K562 (cell line): ENCODE data around the gene SNRPA. TPM values are rescaled to one million over a fixed set of nuclear protein-coding genes. Genes with fewer than 3 reads are reported as not detected.

ENCODE experiments used
- CEBPG ChIP-seq, 3 experiments: fragments of 200-800 bp in 1 of 3; sonication (Bioruptor generic) in 1 of 3; sonication (generic) in 1 of 3; formaldehyde crosslinking in 1 of 3; IDR thresholded peaks in 2 of 3; conservative IDR thresholded peaks in 1 of 3; 2 replicates each; pipeline versions ENCODE4 v1.6.1 to v1.8.0; 2016 to 2022; ENCODE audit warnings: missing compliant biosample characterization in 2 of 3, missing genetic modification characterization in 2 of 3, mild to moderate bottlenecking in 1 of 3, missing genetic modification reagents in 1 of 3
- CREM ChIP-seq: IDR thresholded peaks from 2 replicates; pipeline ENCODE4 v1.6.1; 2014; ENCODE audit warnings: antibody characterized with exemption, low read depth
- CTBP1 ChIP-seq: fragments of 450-650 bp; IDR thresholded peaks from 2 replicates; pipeline ENCODE4 v1.6.1; 2016; ENCODE audit warnings: borderline replicate concordance
- EGR1 ChIP-seq: fragments of 450-650 bp; conservative IDR thresholded peaks from 2 replicates; pipeline ENCODE4 v1.6.1; 2017; ENCODE audit warnings: mild to moderate bottlenecking
- L3MBTL2 ChIP-seq: fragments of 450-650 bp; IDR thresholded peaks from 2 replicates; pipeline ENCODE4 v1.6.1; 2016; ENCODE audit warnings: mild to moderate bottlenecking, moderate library complexity
- MAFK ChIP-seq: IDR thresholded peaks from 2 replicates; pipeline ENCODE4 v1.6.1; 2011; ENCODE audit warnings: low read length, improper control_type of control experiment
- PHF8 ChIP-seq: fragments of 200-600 bp; sonication (generic); IDR thresholded peaks from 2 replicates; pipeline ENCODE4 v1.6.1; 2012; ENCODE audit warnings: mixed run types, mild to moderate bottlenecking, inconsistent platforms, low read length, moderate library complexity, borderline replicate concordance
- PML ChIP-seq: IDR thresholded peaks from 2 replicates; pipeline ENCODE4 v1.6.1; 2012; ENCODE audit warnings: low read length, inconsistent platforms
- POLR2B ChIP-seq: fragments of 450-650 bp; IDR thresholded peaks from 2 replicates; pipeline ENCODE4 v1.6.1; 2018; ENCODE audit warnings: low read depth; ENCODE audit not compliant: partially characterized antibody
- RB1 ChIP-seq: fragments of 450-650 bp; IDR thresholded peaks from 2 replicates; pipeline ENCODE4 v1.6.1; 2017; ENCODE audit warnings: low read depth, mild to moderate bottlenecking
- RBM25 ChIP-seq: fragments of 200-400 bp; formaldehyde crosslinking; IDR thresholded peaks from 2 replicates; pipeline ENCODE4 v1.6.1; 2018; ENCODE audit warnings: low read length, low read depth, moderate library complexity; ENCODE audit not compliant: severe bottlenecking
- TAF7 ChIP-seq: fragments of 450-650 bp; IDR thresholded peaks from 2 replicates; pipeline ENCODE4 v1.6.1; 2016; ENCODE audit warnings: missing genetic modification characterization, missing compliant biosample characterization
- THRAP3 ChIP-seq: fragments of 450-650 bp; IDR thresholded peaks from 2 replicates; pipeline ENCODE4 v1.6.1; 2016; ENCODE audit warnings: mild to moderate bottlenecking, inconsistent platforms, borderline replicate concordance
- ZNF384 ChIP-seq: IDR thresholded peaks from 2 replicates; pipeline ENCODE4 v1.6.1; 2012; ENCODE audit warnings: low read depth, low read length, improper control_type of control experiment
- polyA plus RNA-seq, 8 experiments: library from polyadenylated mRNA; depleted of rRNA in 4 of 8; stranded (reverse) in 5 of 8; unstranded in 3 of 8; fragments of >200 nt; fragmentation: Nextera tagmentation in 2 of 8; fragmentation: Illumina TruSeq in 1 of 8; extraction: Ambion mirVana in 2 of 8; extraction: Trizol in 1 of 8; gene quantifications; 2 replicates each; pipeline versions ENCODE4 v1.2.1 to v1.2.3, GENCODE V29; 2011 to 2014; ENCODE audit warnings: inconsistent platforms in 1 of 8, missing spikeins in 1 of 8
- total RNA-seq, 7 experiments: library from RNA; depleted of rRNA in 6 of 7; stranded (reverse); fragments of >200 nt in 6 of 7; fragmentation: Illumina TruSeq in 2 of 7; extraction: Trizol in 2 of 7; gene quantifications; 2 replicates each; pipeline versions ENCODE4 v1.2.1 to v1.2.3, GENCODE V29; 2011 to 2021; ENCODE audit warnings: low replicate concordance in 1 of 7
- TF ChIP-seq, protein P1 (sequence below): fragments of 250-450 bp; sonication (Bioruptor Pico); IDR thresholded peaks from 2 replicates; pipeline ENCODE4 v1.5.0; 2021; ENCODE audit warnings: mild to moderate bottlenecking, moderate library complexity
- TF ChIP-seq, protein P2 (sequence below): sonication (generic); formaldehyde crosslinking; IDR thresholded peaks from 2 replicates; pipeline ENCODE4 v1.8.1; 2023; ENCODE audit warnings: missing genetic modification reagents, mild to moderate bottlenecking, borderline replicate concordance
- TF ChIP-seq, protein P3 (sequence below), 2 experiments: IDR thresholded peaks; 2 replicates each; pipeline ENCODE4 v1.6.1; 2011; ENCODE audit warnings: borderline replicate concordance in 1 of 2, control low read depth in 1 of 2, low read depth in 1 of 2, low read length in 1 of 2, mild to moderate bottlenecking in 1 of 2, mixed read lengths in 1 of 2, moderate library complexity in 1 of 2; ENCODE audit not compliant: insufficient read depth in 1 of 2, insufficient read length in 1 of 2, poor library complexity in 1 of 2, severe bottlenecking in 1 of 2; ENCODE audit errors: extremely low read depth in 1 of 2

Gene SNRPA
- total and polyA plus RNA-seq, 9 of the 15 experiments (the other 6 are each of a cell fraction or from before 2014, with no cell fraction given) = 16.3 to 311 (median 193) TPM

DNA sequence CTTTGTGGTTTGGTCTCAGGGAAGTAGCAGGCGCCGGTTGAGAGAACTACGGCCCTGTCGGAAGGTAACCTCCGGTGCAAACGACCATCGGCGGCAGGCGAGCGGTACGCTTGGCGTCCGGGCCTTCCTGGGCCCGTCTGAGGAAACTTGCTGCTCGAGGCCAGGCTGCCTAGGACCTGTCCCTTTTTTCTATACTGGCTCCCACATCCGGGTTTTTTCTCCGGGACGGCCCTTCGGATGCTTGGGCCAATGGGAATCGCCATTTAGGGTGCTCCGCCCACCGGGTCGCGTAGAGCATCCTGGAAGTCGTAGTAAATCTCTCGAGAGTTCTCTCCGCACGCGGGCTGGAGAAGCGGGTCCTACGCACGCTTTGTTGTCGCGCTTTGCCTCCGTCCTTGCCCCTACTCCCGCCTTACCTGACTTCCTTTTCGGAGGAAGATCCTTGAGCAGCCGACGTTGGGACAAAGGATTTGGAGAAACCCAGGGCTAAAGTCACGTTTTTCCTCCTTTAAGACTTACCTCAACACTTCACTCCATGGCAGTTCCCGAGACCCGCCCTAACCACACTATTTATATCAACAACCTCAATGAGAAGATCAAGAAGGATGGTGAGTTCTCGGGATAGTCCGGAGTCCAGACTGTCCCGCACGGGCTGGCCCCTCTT lies at the start of gene SNRPA (continued):
- TF ChIP-seq CEBPG (CRISPR knock-in tag; IDR thresholded peaks at IDR 0.05) = no peak
- TF ChIP-seq CEBPG (tag; conservative IDR thresholded peaks at IDR 0.05 in 1 of 2, IDR thresholded peaks at IDR 0.05 in 1 of 2) = no peak
- TF ChIP-seq L3MBTL2 = peak; percentile 83
- TF ChIP-seq EGR1 = peak; percentile 32; the same call in 1 of the 2 replicates
- TF ChIP-seq, protein P1, sequence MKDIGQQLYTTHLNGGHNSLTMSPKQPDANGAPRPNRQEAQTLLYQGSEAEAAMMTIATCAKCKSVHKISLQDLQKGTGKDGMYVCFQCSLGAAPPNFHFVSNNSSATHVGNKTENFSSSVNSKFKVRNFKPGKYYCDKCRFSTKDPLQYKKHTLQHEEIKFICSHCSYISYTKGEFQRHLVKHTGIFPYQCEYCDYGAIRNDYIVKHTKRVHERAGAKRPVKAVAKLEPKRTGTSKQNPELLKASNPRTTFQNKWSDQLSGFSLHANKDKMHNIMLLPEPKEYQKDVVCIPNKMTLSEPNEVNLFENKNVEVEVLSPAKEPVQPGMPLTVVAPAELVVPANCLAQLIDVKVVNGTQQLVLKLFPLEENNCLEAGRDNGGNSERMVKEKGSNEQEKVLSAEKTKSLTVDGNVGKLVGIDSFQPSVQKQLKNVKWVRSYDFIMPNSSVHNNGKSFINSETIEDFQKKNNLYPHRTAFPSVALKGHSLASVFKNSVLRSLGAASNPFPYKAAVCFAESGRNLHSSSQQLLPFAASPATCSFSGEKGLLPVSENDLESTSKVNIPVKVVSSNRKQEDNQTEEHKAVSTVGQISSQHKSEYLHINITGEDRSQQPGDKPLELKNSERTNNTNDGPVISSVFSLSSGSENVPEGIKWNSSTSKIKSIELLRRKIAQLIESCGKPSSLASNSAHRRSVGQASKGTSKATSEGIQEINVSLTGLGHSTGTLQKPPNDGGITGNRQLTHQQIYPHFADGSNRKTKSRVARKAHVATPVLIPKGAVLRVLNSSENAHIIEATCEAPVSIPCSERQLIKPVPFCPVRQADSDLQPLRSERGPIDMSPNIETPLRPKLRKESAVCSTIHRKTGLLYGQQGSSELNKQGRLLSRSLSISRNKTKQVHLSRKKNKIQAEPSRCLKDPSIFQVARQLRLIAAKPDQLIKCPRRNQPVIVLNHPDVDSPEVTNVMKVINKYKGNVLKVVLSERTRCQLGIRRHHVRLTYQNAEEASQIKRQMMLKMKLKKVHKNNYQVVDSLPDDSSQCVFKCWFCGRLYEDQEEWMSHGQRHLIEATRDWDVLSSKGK (CRISPR knock-in tag) = no peak
- 0 out of 2 replicates have a peak, but pooled peaks have one; percentile 15 for TF ChIP-seq MAFK
- peak; percentile 17; the same call in 1 of the 2 replicates for TF ChIP-seq RB1
- peak; percentile 28; the same call in 1 of the 2 replicates for TF ChIP-seq PML
- peak; percentile 90 for TF ChIP-seq CREM
- TF ChIP-seq RBM25 = peak; percentile 2
- TF ChIP-seq ZNF384 = 0 out of 2 replicates have a peak, but pooled peaks have one; percentile 41
- TF ChIP-seq TAF7 (tag) = peak; percentile 54; the same call in 1 of the 2 replicates
- TF ChIP-seq, protein P2, sequence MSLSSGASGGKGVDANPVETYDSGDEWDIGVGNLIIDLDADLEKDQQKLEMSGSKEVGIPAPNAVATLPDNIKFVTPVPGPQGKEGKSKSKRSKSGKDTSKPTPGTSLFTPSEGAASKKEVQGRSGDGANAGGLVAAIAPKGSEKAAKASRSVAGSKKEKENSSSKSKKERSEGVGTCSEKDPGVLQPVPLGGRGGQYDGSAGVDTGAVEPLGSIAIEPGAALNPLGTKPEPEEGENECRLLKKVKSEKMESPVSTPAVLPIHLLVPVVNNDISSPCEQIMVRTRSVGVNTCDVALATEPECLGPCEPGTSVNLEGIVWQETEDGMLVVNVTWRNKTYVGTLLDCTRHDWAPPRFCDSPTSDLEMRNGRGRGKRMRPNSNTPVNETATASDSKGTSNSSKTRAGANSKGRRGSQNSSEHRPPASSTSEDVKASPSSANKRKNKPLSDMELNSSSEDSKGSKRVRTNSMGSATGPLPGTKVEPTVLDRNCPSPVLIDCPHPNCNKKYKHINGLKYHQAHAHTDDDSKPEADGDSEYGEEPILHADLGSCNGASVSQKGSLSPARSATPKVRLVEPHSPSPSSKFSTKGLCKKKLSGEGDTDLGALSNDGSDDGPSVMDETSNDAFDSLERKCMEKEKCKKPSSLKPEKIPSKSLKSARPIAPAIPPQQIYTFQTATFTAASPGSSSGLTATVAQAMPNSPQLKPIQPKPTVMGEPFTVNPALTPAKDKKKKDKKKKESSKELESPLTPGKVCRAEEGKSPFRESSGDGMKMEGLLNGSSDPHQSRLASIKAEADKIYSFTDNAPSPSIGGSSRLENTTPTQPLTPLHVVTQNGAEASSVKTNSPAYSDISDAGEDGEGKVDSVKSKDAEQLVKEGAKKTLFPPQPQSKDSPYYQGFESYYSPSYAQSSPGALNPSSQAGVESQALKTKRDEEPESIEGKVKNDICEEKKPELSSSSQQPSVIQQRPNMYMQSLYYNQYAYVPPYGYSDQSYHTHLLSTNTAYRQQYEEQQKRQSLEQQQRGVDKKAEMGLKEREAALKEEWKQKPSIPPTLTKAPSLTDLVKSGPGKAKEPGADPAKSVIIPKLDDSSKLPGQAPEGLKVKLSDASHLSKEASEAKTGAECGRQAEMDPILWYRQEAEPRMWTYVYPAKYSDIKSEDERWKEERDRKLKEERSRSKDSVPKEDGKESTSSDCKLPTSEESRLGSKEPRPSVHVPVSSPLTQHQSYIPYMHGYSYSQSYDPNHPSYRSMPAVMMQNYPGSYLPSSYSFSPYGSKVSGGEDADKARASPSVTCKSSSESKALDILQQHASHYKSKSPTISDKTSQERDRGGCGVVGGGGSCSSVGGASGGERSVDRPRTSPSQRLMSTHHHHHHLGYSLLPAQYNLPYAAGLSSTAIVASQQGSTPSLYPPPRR (CRISPR knock-in tag) = no peak
- TF ChIP-seq PHF8 = peak; percentile 76
- TF ChIP-seq THRAP3 = peak; percentile 64
- TF ChIP-seq, protein P3, sequence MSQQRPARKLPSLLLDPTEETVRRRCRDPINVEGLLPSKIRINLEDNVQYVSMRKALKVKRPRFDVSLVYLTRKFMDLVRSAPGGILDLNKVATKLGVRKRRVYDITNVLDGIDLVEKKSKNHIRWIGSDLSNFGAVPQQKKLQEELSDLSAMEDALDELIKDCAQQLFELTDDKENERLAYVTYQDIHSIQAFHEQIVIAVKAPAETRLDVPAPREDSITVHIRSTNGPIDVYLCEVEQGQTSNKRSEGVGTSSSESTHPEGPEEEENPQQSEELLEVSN (IDR thresholded peaks at IDR 0.05; ENCODE audit: borderline replicate concordance in 1 of 2, extremely low read depth in 1 of 2, insufficient read depth in 1 of 2, insufficient read length in 1 of 2, low read depth in 1 of 2, low read length in 1 of 2, poor library complexity in 1 of 2, severe bottlenecking in 1 of 2) = peak; percentile 93 to 94
- TF ChIP-seq CTBP1 = no peak
- peak; percentile 80 for TF ChIP-seq POLR2B
